ENCODE data around the gene IL3. TPM values are rescaled to one million over a fixed set of nuclear protein-coding genes. Genes with fewer than 3 reads are reported as not detected.

The IL3 gene
- total RNA-seq, 4 donors from 2014 or later, result not detected

DNA sequence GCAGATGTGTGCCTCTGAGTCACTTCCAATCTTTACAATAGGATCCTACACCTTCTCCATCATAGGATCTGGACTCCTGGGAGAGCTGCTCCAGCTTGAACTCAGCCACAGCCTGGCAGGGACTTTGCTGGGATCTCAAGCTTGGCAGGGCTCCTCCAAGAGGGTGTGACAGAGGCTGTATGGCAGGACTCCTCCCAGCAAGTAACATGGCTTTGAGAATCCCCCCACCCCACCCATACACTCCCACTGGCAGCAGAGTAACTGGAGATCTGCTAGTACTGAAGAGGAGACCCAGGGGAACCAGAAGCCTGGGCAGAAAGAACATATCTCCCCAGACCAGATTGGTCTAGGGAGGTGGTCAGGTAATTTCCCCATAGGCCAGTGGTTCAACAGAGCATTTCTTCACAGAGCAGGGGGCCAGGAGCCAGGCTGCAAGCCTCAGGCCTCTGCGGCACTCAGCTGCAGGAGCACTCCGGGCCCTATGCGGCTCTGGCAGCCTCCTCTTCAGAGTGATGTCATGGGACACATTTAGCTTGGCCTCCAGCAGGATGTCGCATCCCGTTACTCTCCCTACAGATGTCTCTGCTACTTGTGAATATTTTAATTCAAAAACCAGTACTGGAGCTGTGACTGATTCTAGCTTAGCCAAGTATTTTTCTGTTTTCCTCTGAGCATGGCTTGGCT, 47.3 kb upstream of the IL3 start:
- Histone ChIP-seq H3K4me1 (peaks cover 9 to 11% of the 10 kb centered on the region in 2 donors), H3K27me3 (no peaks in the 10 kb centered on the region), H3K36me3 (no peaks in the 10 kb centered on the region), H3K27ac (no peak overlapping the region), H3K4me3 (replicated peaks in 1 of 3) (no peak overlapping the region), H3K9me3 (no peaks in the 10 kb centered on the region)
- 80 to 86% methylated on average over 5 of the region's 5 CpGs for WGBS, 2 donors
- intact Hi-C loops (cut with DNase I), result no loop called here
- no peak for DNase-seq
- no peak for TF ChIP-seq POLR2A (IDR thresholded peaks at IDR 0.05)
- TF ChIP-seq, protein P1, sequence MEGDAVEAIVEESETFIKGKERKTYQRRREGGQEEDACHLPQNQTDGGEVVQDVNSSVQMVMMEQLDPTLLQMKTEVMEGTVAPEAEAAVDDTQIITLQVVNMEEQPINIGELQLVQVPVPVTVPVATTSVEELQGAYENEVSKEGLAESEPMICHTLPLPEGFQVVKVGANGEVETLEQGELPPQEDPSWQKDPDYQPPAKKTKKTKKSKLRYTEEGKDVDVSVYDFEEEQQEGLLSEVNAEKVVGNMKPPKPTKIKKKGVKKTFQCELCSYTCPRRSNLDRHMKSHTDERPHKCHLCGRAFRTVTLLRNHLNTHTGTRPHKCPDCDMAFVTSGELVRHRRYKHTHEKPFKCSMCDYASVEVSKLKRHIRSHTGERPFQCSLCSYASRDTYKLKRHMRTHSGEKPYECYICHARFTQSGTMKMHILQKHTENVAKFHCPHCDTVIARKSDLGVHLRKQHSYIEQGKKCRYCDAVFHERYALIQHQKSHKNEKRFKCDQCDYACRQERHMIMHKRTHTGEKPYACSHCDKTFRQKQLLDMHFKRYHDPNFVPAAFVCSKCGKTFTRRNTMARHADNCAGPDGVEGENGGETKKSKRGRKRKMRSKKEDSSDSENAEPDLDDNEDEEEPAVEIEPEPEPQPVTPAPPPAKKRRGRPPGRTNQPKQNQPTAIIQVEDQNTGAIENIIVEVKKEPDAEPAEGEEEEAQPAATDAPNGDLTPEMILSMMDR (IDR thresholded peaks at IDR 0.05), result no peak

DNA sequence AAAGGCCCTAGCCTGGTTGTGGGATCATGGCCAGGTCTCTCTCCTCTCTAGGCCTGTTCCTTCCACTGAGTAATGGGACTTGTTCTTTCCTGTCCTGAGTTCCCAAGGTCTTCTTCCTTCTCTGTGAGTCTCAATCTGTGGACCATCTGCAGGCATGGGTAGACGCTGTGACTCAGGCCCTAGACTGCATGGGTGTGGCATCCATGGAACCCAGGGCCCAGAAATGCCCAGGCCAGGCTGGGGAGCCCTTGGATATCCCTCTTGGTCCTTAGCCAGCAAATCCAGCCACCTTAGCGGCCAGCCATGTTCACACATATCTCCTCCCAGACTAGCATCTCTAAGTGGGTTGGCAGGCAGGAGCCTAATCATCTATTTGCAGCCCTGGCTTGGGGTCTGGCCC, 46.7 kb upstream of the IL3 start:
- H3K4me1 ChIP-seq, result peaks cover 9 to 11% of the 10 kb centered on the region in 2 donors
- 83 to 95% methylated on average over 2 of the region's 2 CpGs for WGBS, 2 donors
- no peaks in the 10 kb centered on the region for H3K36me3 ChIP-seq
- no peak overlapping the region for H3K4me3 ChIP-seq (replicated peaks in 1 of 3)
- no peak for DNase-seq
- TF ChIP-seq, protein P1 (IDR thresholded peaks at IDR 0.05), result no peak
- no peak for TF ChIP-seq POLR2A (IDR thresholded peaks at IDR 0.05)
- intact Hi-C loops (cut with DNase I), result no loop called here
- no peak overlapping the region for H3K27ac ChIP-seq
- H3K27me3 ChIP-seq, result no peaks in the 10 kb centered on the region
- H3K9me3 ChIP-seq, result no peaks in the 10 kb centered on the region

DNA sequence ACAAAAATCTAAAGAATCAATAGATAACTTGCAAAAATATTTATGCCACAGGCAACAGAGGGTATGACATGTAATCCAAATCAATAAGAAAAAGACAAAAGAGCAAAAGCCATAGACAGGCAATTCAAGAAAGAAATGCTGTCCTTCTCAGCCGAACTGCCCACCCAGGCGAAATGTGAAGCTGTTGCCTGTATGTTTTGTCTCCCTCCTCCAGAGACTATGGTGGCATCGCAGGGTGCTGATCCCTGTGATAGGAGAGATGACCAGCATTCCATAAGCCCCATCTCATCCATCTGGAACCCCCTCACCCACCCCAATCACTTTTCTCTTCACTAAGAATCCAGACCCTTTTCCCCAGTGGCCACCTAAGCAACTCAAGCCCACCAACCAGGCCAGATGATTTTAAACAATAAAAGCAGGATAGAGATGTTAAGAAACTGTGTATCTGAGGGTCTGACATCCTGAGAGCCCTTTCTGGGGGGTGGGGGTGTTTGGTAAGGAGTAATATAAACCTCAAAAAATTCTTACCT, 43.7 kb upstream of the IL3 start:
- intact Hi-C loops (cut with DNase I), result loop anchor here (5.0 kb wide), 1 partner anchor 579 kb away; no protein-coding TSS in a partner anchor
- no peaks in the 10 kb centered on the region for H3K9me3 ChIP-seq
- no peak overlapping the region for H3K27ac ChIP-seq
- no peaks in the 10 kb centered on the region for H3K36me3 ChIP-seq
- no peak for TF ChIP-seq POLR2A (IDR thresholded peaks at IDR 0.05)
- TF ChIP-seq, protein P1 (IDR thresholded peaks at IDR 0.05), result no peak
- no peaks in the 10 kb centered on the region for H3K27me3 ChIP-seq
- WGBS, 2 donors, result 72 to 85% methylated on average over 3 of the region's 3 CpGs
- H3K4me1 ChIP-seq, result peaks cover 3% of the 10 kb centered on the region in 2 donors
- no peak for DNase-seq
- H3K4me3 ChIP-seq (replicated peaks in 1 of 3), result no peak overlapping the region

DNA sequence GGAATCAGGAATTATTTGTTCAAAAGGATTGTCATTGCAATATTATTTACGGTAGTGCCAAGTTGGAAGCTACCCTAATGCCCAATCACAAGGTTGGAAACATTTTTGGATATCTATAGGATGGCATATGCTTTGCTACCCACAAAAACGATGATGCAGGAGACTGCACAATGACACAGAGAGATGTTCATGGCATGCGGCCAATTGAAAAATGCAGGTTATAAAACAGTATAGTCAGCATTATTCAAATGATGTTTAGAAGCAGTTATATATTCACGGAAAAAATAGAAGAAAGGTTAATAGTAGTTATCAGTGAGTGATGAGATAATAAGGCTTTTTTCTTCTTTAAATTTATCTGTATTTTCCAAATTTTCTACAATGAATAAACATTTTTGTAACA, 43.1 kb upstream of the IL3 start:
- H3K27me3 ChIP-seq, result no peaks in the 10 kb centered on the region
- DNase-seq, result no peak
- H3K9me3 ChIP-seq, result no peaks in the 10 kb centered on the region
- H3K36me3 ChIP-seq, result no peaks in the 10 kb centered on the region
- H3K27ac ChIP-seq, result no peak overlapping the region
- intact Hi-C loops (cut with DNase I), result loop anchor here (5.0 kb wide), 1 partner anchor 580 kb away; no protein-coding TSS in a partner anchor
- H3K4me3 ChIP-seq (replicated peaks in 1 of 3), result no peak overlapping the region
- TF ChIP-seq POLR2A (IDR thresholded peaks at IDR 0.05), result no peak
- TF ChIP-seq, protein P1 (IDR thresholded peaks at IDR 0.05), result no peak
- 37 to 79% methylated on average over 4 of the region's 4 CpGs for WGBS, 2 donors
- no peaks in the 10 kb centered on the region for H3K4me1 ChIP-seq

Measured in thyroid gland (tissue), 4 donors.